ENCODE results near the gene CLEC4D.

The CLEC4D gene

DNA sequence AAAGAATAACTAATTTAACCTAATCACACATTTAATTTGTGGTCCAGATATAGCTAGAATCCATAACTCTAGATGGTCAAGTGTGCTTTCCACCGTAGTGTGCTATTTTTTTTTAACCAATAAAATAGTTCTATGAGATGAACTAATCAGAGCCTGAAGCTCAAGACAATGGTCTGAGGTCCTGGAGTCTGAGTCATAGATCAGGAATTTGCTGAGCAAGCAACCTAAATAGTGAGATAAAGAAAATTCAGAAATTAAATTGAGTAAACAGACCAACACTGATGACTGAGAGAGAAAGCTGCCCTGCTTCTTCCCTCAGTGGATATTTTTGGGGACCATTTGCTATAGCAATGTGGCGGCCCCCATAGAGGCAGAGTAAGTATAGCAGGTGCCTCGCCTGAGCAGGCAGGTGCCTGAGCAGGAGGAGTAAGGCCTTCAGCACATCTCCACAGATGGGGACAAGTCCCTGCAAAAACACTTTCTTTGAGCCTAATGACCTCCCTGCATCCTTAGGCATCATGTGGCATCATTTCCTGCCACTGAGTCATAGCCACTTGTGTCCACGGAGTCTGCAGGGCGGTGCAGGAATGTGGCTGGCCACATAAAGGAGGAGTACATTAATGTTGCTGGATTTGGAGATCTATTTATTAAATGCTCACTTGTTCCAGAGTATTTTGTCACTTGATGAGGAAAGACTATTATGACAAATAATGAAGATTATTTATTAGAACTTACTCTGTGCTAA, 41.3 kb downstream of the CLEC4D start:
- no peak for TF ChIP-seq GATA2 (IDR thresholded peaks at IDR 0.05; ENCODE audit: low read depth, low read length)
- no peak for TF ChIP-seq GATA3 (IDR thresholded peaks at IDR 0.05; ENCODE audit: low read depth, low read length)

DNA sequence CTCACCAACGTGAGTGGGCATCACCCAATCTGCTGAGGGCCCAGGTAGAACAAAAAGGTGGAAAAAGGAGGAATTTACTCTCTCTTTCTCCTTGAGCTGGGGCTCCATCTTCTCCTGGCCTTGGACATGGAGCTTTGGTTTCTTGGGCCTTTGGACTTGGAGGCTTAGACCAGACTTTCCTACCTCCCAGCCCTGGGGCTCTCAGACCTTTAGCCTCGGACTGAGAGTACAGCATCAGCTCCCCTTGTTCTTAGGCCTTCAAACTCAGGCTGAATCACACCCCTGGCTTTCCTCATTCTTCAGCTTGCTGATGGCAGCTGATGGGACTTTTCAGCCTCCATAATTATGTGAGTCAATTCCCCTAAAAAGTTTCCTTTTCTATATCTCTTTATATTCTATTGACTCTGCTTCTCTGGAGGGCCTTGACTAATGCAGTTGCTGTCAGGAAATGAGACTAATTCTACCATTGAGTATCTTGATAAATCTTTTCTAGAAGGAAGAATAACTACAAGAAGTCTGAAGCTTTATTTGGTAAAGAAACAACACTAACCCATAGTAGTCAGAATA, 43.3 kb downstream of the CLEC4D start:
- TF ChIP-seq GATA2 (IDR thresholded peaks at IDR 0.05; ENCODE audit: low read depth, low read length) (no peak), GATA3 (IDR thresholded peaks at IDR 0.05; ENCODE audit: low read depth, low read length) (no peak)

DNA sequence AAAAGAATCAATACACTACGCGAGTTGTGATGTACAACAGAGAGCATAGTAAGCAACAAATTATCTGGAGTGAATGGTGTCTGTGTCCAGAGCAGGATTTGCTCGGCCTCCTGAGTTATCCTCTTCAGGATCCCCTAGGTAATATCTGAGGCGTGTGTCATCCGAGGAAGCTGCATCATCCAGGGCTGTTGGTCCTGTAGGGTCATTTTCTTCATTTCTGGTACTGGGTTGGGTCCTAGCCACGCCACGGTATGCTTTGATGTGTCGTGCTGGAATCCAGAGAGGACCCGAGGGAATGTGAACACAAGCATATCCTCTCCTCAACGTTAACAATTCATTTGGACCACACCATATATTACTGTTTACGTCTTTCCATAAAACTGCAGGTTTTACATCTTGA, 46.4 kb downstream of the CLEC4D start:
- TF ChIP-seq GATA2 (IDR thresholded peaks at IDR 0.05; ENCODE audit: low read depth, low read length) (no peak), GATA3 (IDR thresholded peaks at IDR 0.05; ENCODE audit: low read depth, low read length) (no peak)

DNA sequence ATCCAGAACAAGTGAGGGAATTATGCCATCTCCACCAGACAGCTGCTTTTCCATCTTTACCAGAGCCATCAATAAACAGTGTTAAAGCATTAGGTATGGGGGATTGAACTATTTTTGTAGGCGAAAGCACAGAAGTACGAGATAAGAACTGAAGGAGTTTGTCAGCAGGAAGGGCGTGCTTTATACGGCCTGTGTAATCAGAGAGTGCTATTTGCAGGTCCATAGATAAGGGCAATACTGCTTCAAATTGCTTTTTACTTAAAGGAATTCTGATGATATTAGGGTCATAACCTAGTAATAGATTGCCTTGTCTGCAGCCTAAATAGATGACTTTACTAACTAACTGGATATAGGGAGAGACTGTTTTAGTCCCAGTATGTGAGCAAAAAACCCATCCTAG, 47.7 kb downstream of the CLEC4D start:
- TF ChIP-seq GATA2 (IDR thresholded peaks at IDR 0.05; ENCODE audit: low read depth, low read length) (no peak), GATA3 (IDR thresholded peaks at IDR 0.05; ENCODE audit: low read depth, low read length) (no peak)

DNA sequence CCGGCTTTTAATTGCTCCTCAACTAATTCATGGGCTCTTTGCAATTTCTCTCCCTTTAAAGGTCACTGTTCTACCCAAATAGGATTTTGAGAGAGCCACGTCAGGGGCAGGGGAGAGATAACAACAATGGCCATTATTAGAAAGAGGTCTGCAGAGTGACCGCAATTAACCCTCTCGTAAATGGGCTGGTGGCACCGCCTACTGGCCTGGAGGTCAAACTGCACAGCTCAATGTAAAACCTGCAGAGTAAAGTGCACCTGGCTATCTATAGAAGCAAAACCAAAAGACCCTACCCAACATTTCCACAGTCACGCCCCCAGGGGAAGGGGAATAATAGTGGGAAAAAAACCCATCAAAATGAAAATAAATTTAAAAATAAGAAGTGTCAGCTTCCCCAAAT, 49.0 kb downstream of the CLEC4D start:
- TF ChIP-seq GATA2 (IDR thresholded peaks at IDR 0.05; ENCODE audit: low read depth, low read length) (no peak), GATA3 (IDR thresholded peaks at IDR 0.05; ENCODE audit: low read depth, low read length) (no peak)

DNA sequence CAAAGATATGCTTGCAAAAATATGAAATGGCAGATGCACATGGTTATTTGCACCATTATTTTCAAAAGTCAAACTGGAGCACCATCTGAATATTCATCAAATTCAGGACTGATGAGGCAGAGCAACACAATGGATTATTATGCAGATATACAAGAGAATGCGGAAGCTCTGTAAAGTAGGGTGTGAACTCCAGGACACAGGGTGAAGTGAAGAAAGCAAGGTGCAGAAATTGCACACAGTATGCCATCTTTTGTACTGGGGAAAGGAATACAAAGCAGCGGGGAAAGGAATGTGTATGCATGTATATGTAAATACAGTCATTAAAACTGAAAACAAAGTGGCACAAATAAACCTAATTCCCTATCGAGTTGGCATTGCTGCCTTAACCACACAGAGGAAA, 50.1 kb downstream of the CLEC4D start:
- TF ChIP-seq GATA3 (IDR thresholded peaks at IDR 0.05; ENCODE audit: low read depth, low read length), result no peak
- TF ChIP-seq GATA2 (IDR thresholded peaks at IDR 0.05; ENCODE audit: low read depth, low read length), result no peak

DNA sequence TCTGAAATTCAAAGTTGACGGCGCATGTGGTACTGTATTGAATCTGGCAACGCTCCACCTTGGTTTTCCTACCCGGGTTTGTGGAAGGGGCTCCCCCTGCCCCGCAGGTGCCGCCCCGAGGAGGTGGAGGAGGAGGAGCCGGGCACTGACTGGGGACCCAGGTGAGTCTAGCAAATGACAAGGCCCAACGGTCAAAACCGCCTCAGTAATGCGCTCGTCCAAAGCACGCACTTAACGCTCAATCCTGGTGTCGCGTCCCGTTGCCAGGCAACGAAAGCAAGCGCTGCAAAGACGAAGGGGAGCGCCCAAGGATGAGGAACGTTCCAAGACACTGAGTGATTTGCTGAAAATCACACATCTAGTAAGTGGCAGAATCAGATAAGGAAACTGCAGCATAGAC, 51.4 kb downstream of the CLEC4D start:
- no peak for TF ChIP-seq GATA2 (IDR thresholded peaks at IDR 0.05; ENCODE audit: low read depth, low read length)

DNA sequence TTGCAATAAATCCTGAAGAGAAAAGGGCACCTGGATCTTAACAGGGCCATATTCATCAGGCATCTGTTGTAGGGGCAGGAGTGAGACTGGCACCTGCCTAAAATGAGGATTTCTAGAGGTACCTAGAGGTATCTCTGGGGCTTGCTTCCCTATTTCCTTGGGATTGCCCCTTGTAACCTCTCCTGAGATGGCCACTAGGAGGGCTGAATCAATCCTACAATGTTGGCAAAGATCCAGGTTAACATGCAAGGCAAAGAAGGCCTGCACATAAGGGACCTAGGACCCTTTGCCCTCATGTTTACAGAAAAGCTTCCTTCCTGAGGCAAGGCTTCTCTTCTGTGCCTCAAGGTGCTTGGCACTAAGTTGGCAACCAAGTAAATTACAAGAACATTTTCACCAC, 53.2 kb downstream of the CLEC4D start:
- TF ChIP-seq GATA2 (IDR thresholded peaks at IDR 0.05; ENCODE audit: low read depth, low read length) (no peak), GATA3 (IDR thresholded peaks at IDR 0.05; ENCODE audit: low read depth, low read length) (no peak)
